Caco-2 (cell line): ENCODE results near the gene EFNA3. TPM values are rescaled to one million over a fixed set of nuclear protein-coding genes. Genes with fewer than 3 reads are reported as not detected.

Experiments
- BruUV-seq: library from RNA; stranded (reverse); fragments of 400-500 nt; replicated peaks from 2 replicates; lab custom pipeline; 2021; lab: Mats Ljungman, UMichigan
- CTCF ChIA-PET: fragments of 300-600 bp; sonication (Branson Sonifier 250); formaldehyde crosslinking; loops from one replicate; lab custom pipeline; 2022; ENCODE audit warnings: antibody characterized with exemption; lab: Charles Lee
- POLR2A ChIA-PET: fragments of 300-600 bp; sonication (Branson Sonifier 250); formaldehyde crosslinking; loops from one replicate; lab custom pipeline; 2022; ENCODE audit warnings: antibody characterized with exemption; lab: Charles Lee
- DNase-seq, 2 experiments: peaks; one replicate each; pipeline versions ENCODE4 v3.0.0 to v3.0.0-alpha.2; 2020 to 2022
- H3K27me3 ChIP-seq: replicated peaks from 2 replicates; pipeline ENCODE4 v1.6.0; 2011; ENCODE audit warnings: low read length; ENCODE audit not compliant: control insufficient read depth, insufficient read depth
- H3K36me3 ChIP-seq: 2 replicates; pipeline ENCODE4 v1.5.1; 2011; ENCODE audit warnings: low read length; ENCODE audit not compliant: control insufficient read depth, insufficient read depth
- H3K4me1 ChIP-seq: fragments of 250-450 bp; sonication (Bioruptor Pico); 2 replicates; pipeline ENCODE4 v1.5.1; 2020; ENCODE audit warnings: mild to moderate bottlenecking
- H3K4me3 ChIP-seq: 2 replicates; pipeline ENCODE4 v1.5.1; 2011; ENCODE audit warnings: low read depth, mild to moderate bottlenecking, control low read depth, low read length
- H3K9me3 ChIP-seq: fragments of 250-450 bp; sonication (Bioruptor Pico); 2 replicates; pipeline ENCODE4 v1.5.1; 2020; ENCODE audit warnings: mild to moderate bottlenecking, moderate library complexity
- H3K27ac Mint-ChIP-seq: one replicate; pipeline ENCODE4 v1.8.0; 2022; ENCODE audit warnings: mixed read lengths; ENCODE audit not compliant: unreplicated experiment
- H3K27me3 Mint-ChIP-seq: one replicate; pipeline ENCODE4 v1.8.0; 2022; ENCODE audit warnings: mixed read lengths; ENCODE audit not compliant: insufficient read depth, unreplicated experiment
- H3K36me3 Mint-ChIP-seq: one replicate; pipeline ENCODE4 v1.8.0; 2022; ENCODE audit warnings: mild to moderate bottlenecking, mixed read lengths; ENCODE audit not compliant: insufficient read depth, unreplicated experiment
- H3K4me1 Mint-ChIP-seq: one replicate; pipeline ENCODE4 v1.8.0; 2022; ENCODE audit warnings: low read depth, mixed read lengths; ENCODE audit not compliant: unreplicated experiment
- H3K4me3 Mint-ChIP-seq: one replicate; pipeline ENCODE4 v1.8.0; 2022; ENCODE audit warnings: mild to moderate bottlenecking, moderate library complexity, mixed read lengths; ENCODE audit not compliant: unreplicated experiment
- H3K9me3 Mint-ChIP-seq: one replicate; pipeline ENCODE4 v1.8.0; 2022; ENCODE audit warnings: mixed read lengths; ENCODE audit not compliant: unreplicated experiment
- CTCF ChIP-seq, 2 experiments: fragments of 200-600 bp in 1 of 2; IDR thresholded peaks; 1 replicate in 1 of 2; 2 replicates in 1 of 2; pipeline versions ENCODE4 v1.5.1 to v1.8.0; 2011 to 2022; ENCODE audit warnings: antibody characterized with exemption in 1 of 2, control low read depth in 1 of 2, inconsistent platforms in 1 of 2, low read depth in 1 of 2, low read length in 1 of 2, mild to moderate bottlenecking in 1 of 2, moderate library complexity in 1 of 2; ENCODE audit not compliant: insufficient read depth in 1 of 2, severe bottlenecking in 1 of 2, unreplicated experiment in 1 of 2
- intact Hi-C: fragments of 100-400 bp; cut with micrococcal nuclease; formaldehyde crosslinking; loops from one replicate; pipeline ENCODE4 v1.10.0; 2022; ENCODE audit not compliant: unreplicated experiment
- total RNA-seq: library from RNA; stranded (reverse); gene quantifications from 2 replicates; pipeline ENCODE4 v1.2.3, GENCODE V29; 2022

Gene EFNA3
- total RNA-seq, 1 experiment from 2014 or later: 3.5 TPM

GRCh38 chr1:155131856-155132255 is 53.2 kb downstream of the EFNA3 start:
- TF ChIP-seq CTCF (IDR thresholded peaks at IDR 0.05; ENCODE audit: insufficient read depth in 1 of 2, low read depth in 1 of 2, low read length in 1 of 2, severe bottlenecking in 1 of 2, unreplicated experiment in 1 of 2): no peak
- intact Hi-C loops: no loop called here
- H3K27me3 ChIP-seq: no peaks in the 10 kb centered on the region
- Mint-ChIP-seq H3K9me3 (no peaks in the 10 kb centered on the region), H3K4me3 (no peak overlapping the region), H3K4me1 (peaks cover 32% of the 10 kb centered on the region), H3K36me3 (peaks cover 60% of the 10 kb centered on the region), H3K27ac (peak overlapping the region; percentile 67), H3K27me3 (no peaks in the 10 kb centered on the region)
- no peaks in the 10 kb centered on the region for H3K9me3 ChIP-seq
- BruUV-seq: no TSS peak
- H3K4me1 ChIP-seq: peaks cover 33% of the 10 kb centered on the region
- ChIA-PET CTCF (no interaction called here), POLR2A (no interaction called here)
- peaks cover 14% of the 10 kb centered on the region for H3K36me3 ChIP-seq
- no peak for DNase-seq
- H3K4me3 ChIP-seq: no peak overlapping the region

GRCh38 chr1:155133799-155134281 is 55.2 kb downstream of the EFNA3 start:
- Histone ChIP-seq H3K4me1 (peaks cover 27% of the 10 kb centered on the region), H3K27me3 (no peaks in the 10 kb centered on the region), H3K9me3 (no peaks in the 10 kb centered on the region), H3K36me3 (peaks cover 16% of the 10 kb centered on the region), H3K4me3 (peak overlapping the region; percentile 5; the same call in 1 of the 2 replicates)
- intact Hi-C loops: loop anchor here (2.0 kb wide), 2 partner anchors 33 to 39 kb away; no protein-coding TSS in a partner anchor
- Mint-ChIP-seq H3K27ac (peak overlapping the region; percentile 86), H3K27me3 (no peaks in the 10 kb centered on the region), H3K4me1 (peaks cover 26% of the 10 kb centered on the region), H3K4me3 (no peak overlapping the region), H3K36me3 (peaks cover 70% of the 10 kb centered on the region), H3K9me3 (no peaks in the 10 kb centered on the region)
- no TSS peak for BruUV-seq
- no peak for DNase-seq
- CTCF ChIA-PET: interaction anchor here (1.2 to 1.6 kb wide), 2 partner anchors 34 to 39 kb away, joined by 3 to 8 read pairs; partner anchors contain the start of gene KRTCAP2
- no peak for TF ChIP-seq CTCF (IDR thresholded peaks at IDR 0.05; ENCODE audit: insufficient read depth in 1 of 2, low read depth in 1 of 2, low read length in 1 of 2, severe bottlenecking in 1 of 2, unreplicated experiment in 1 of 2)
- POLR2A ChIA-PET: no interaction called here

- peak overlapping the region; percentile 81 for H3K4me3 Mint-ChIP-seq
- Histone ChIP-seq H3K4me3 (peak overlapping the region; percentile 84), H3K9me3 (no peaks in the 10 kb centered on the region), H3K4me1 (peaks cover 23% of the 10 kb centered on the region), H3K27me3 (no peaks in the 10 kb centered on the region), H3K36me3 (peaks cover 16% of the 10 kb centered on the region)
- H3K27me3 Mint-ChIP-seq: no peaks in the 10 kb centered on the region
- H3K36me3 Mint-ChIP-seq: peaks cover 70% of the 10 kb centered on the region
- no peaks in the 10 kb centered on the region for H3K9me3 Mint-ChIP-seq
- ChIA-PET CTCF (interaction anchor here (1.0 to 1.7 kb wide), 5 partner anchors 8 to 49 kb away, joined by 3 to 17 read pairs (median 7); partner anchors contain the start of gene KRTCAP2), POLR2A (interaction anchor here (0.6 kb wide), 1 partner anchor 135 kb away, joined by 3 read pairs; no protein-coding TSS in a partner anchor)
- BruUV-seq: no TSS peak
- no peak for TF ChIP-seq CTCF (IDR thresholded peaks at IDR 0.05; ENCODE audit: insufficient read depth in 1 of 2, low read depth in 1 of 2, low read length in 1 of 2, severe bottlenecking in 1 of 2, unreplicated experiment in 1 of 2)
- intact Hi-C loops: loop anchor here (2.0 kb wide), 2 partner anchors 32 to 40 kb away; no protein-coding TSS in a partner anchor
- DNase-seq: no peak
- H3K27ac Mint-ChIP-seq: peak overlapping the region; percentile 86
- peaks cover 26% of the 10 kb centered on the region for H3K4me1 Mint-ChIP-seq
Observed at GRCh38 chr1:155134322-155134721, 55.7 kb downstream of the EFNA3 start.
